GM23338 (cell line): ENCODE measurements around the gene L3MBTL1. TPM values are rescaled to one million over a fixed set of nuclear protein-coding genes. Genes with fewer than 3 reads are reported as not detected.

Source experiments
- ATAC-seq: fragments of 200-7000 bp; cut with Tn5 transposase; 3 replicates; pipeline ENCODE4 v1.9.1; 2020
- DNase-seq: peaks from one replicate; pipeline ENCODE4 v3.0.0-alpha.2; 2015; ENCODE audit warnings: low spot score
- H2AFZ ChIP-seq: fragments of 200-600 bp; sonication (generic); 2 replicates; pipeline ENCODE4 v1.8.0; 2016; ENCODE audit warnings: antibody characterized with exemption, mild to moderate bottlenecking, moderate library complexity
- H3F3A ChIP-seq: fragments of 200-600 bp; sonication (generic); replicated peaks from 2 replicates; pipeline ENCODE4 v1.8.0; 2017; ENCODE audit warnings: antibody characterized with exemption, mixed run types, low read depth
- H3K27ac ChIP-seq: fragments of 200-600 bp; sonication (generic); 2 replicates; pipeline ENCODE4 v1.6.1; 2016; ENCODE audit warnings: low read depth
- H3K27me3 ChIP-seq: fragments of 200-600 bp; sonication (generic); 2 replicates; pipeline ENCODE4 v1.8.0; 2016; ENCODE audit warnings: mild to moderate bottlenecking, mixed run types, moderate library complexity; ENCODE audit not compliant: insufficient read depth
- H3K36me3 ChIP-seq: fragments of 200-600 bp; sonication (generic); 2 replicates; pipeline ENCODE4 v1.8.0; 2016; ENCODE audit warnings: mild to moderate bottlenecking; ENCODE audit not compliant: insufficient read depth
- H3K4me1 ChIP-seq: fragments of 200-600 bp; sonication (generic); 2 replicates; pipeline ENCODE4 v1.8.0; 2016; ENCODE audit warnings: mild to moderate bottlenecking, moderate library complexity; ENCODE audit not compliant: insufficient read depth
- H3K4me2 ChIP-seq: fragments of 200-600 bp; sonication (generic); 2 replicates; pipeline ENCODE4 v1.7.1; 2017; ENCODE audit warnings: mixed run types
- H3K4me3 ChIP-seq: fragments of 200-600 bp; sonication (generic); 2 replicates; pipeline ENCODE4 v1.6.1; 2016; ENCODE audit warnings: mixed run types
- H3K79me2 ChIP-seq: fragments of 200-600 bp; sonication (generic); replicated peaks from 2 replicates; pipeline ENCODE4 v1.8.0; 2017; ENCODE audit warnings: mild to moderate bottlenecking; ENCODE audit not compliant: insufficient read depth
- H3K9me2 ChIP-seq: fragments of 200-600 bp; sonication (generic); 2 replicates; pipeline ENCODE4 v1.8.0; 2017; ENCODE audit not compliant: insufficient read depth
- H4K20me1 ChIP-seq: fragments of 200-600 bp; sonication (generic); replicated peaks from 2 replicates; pipeline ENCODE4 v1.8.0; 2017; ENCODE audit warnings: mild to moderate bottlenecking; ENCODE audit not compliant: insufficient read depth
- H3K27ac Mint-ChIP-seq: 2 replicates; pipeline ENCODE4 v1.8.0; 2020; ENCODE audit warnings: inconsistent platforms, mild to moderate bottlenecking, moderate library complexity, mixed read lengths
- H3K27me3 Mint-ChIP-seq: 3 replicates; pipeline ENCODE4 v1.8.0; 2022; ENCODE audit warnings: low read depth, mild to moderate bottlenecking, moderate library complexity, mixed read lengths, inconsistent platforms; ENCODE audit not compliant: insufficient read depth, poor library complexity
- H3K36me3 Mint-ChIP-seq: 3 replicates; pipeline ENCODE4 v1.8.0; 2021; ENCODE audit warnings: low read depth, mild to moderate bottlenecking, inconsistent platforms, moderate library complexity, mixed read lengths
- H3K4me1 Mint-ChIP-seq: 3 replicates; pipeline ENCODE4 v1.8.0; 2020; ENCODE audit warnings: mild to moderate bottlenecking, inconsistent platforms, mixed read lengths
- H3K4me3 Mint-ChIP-seq: 3 replicates; pipeline ENCODE4 v1.8.0; 2021; ENCODE audit warnings: moderate library complexity, mild to moderate bottlenecking, inconsistent platforms, mixed read lengths
- H3K9me3 Mint-ChIP-seq: 3 replicates; pipeline ENCODE4 v1.8.0; 2020; ENCODE audit warnings: moderate library complexity, mild to moderate bottlenecking, inconsistent platforms, mixed read lengths
- CREB1 ChIP-seq: fragments of 250-450 bp; sonication (Bioruptor Pico); IDR thresholded peaks from 2 replicates; pipeline ENCODE4 v1.5.0; 2020; ENCODE audit warnings: low read depth, mild to moderate bottlenecking, moderate library complexity
- CTCF ChIP-seq, 2 experiments: fragments of 200-600 bp in 1 of 2; sonication (generic) in 1 of 2; conservative IDR thresholded peaks; 2 replicates each; pipeline versions ENCODE4 v1.5.1 to v1.6.1; 2016 to 2017; ENCODE audit warnings: antibody characterized with exemption in 2 of 2, low read depth in 2 of 2, mild to moderate bottlenecking in 2 of 2, moderate library complexity in 1 of 2
- ETS1 ChIP-seq: IDR thresholded peaks from 2 replicates; pipeline ENCODE4 v1.6.1; 2016; ENCODE audit warnings: antibody characterized with exemption
- EZH2 ChIP-seq: fragments of 200-600 bp; sonication (generic); IDR thresholded peaks from one replicate; pipeline ENCODE4 v1.8.0; 2017; ENCODE audit warnings: antibody characterized with exemption, mild to moderate bottlenecking, low read depth; ENCODE audit not compliant: unreplicated experiment
- JUNB ChIP-seq: IDR thresholded peaks from one replicate; pipeline ENCODE4 v1.6.1; 2016; ENCODE audit warnings: antibody characterized with exemption; ENCODE audit not compliant: unreplicated experiment
- NANOG ChIP-seq: IDR thresholded peaks from 2 replicates; pipeline ENCODE4 v1.6.1; 2016; ENCODE audit warnings: antibody characterized with exemption, borderline replicate concordance
- REST ChIP-seq: IDR thresholded peaks from one replicate; pipeline ENCODE4 v1.6.1; 2018; ENCODE audit warnings: antibody characterized with exemption; ENCODE audit not compliant: unreplicated experiment
- STAT1 ChIP-seq: IDR thresholded peaks from one replicate; pipeline ENCODE4 v1.6.1; 2016; ENCODE audit warnings: antibody characterized with exemption; ENCODE audit not compliant: unreplicated experiment
- ZNF114 ChIP-seq: fragments of 250-450 bp; sonication (Bioruptor Pico); IDR thresholded peaks from 2 replicates; pipeline ENCODE4 v1.5.0; 2020; ENCODE audit warnings: mild to moderate bottlenecking, moderate library complexity
- ZNF331 ChIP-seq: fragments of 250-450 bp; sonication (Bioruptor Pico); IDR thresholded peaks from 2 replicates; pipeline ENCODE4 v1.5.0; 2020; ENCODE audit warnings: low read depth, mild to moderate bottlenecking, moderate library complexity
- polyA plus RNA-seq: library from polyadenylated mRNA; unstranded; fragments of >200 nt; fragmentation: Nextera tagmentation; extraction: Ambion mirVana; gene quantifications from 2 replicates; pipeline ENCODE4 v1.2.1, GENCODE V29; 2016
- total RNA-seq: library from RNA; depleted of rRNA; stranded (reverse); fragments of >200 nt; shearing (Covaris generic); gene quantifications from 2 replicates; pipeline ENCODE4 v1.2.3, GENCODE V29; 2014
- TF ChIP-seq, protein P1 (sequence below): fragments of 250-450 bp; sonication (Bioruptor Pico); IDR thresholded peaks from 2 replicates; pipeline ENCODE4 v1.5.0; 2020; ENCODE audit warnings: mild to moderate bottlenecking, moderate library complexity

Gene L3MBTL1
- total and polyA plus RNA-seq, 2 experiments from 2014 or later, result 6.5 to 33.6 TPM

DNA sequence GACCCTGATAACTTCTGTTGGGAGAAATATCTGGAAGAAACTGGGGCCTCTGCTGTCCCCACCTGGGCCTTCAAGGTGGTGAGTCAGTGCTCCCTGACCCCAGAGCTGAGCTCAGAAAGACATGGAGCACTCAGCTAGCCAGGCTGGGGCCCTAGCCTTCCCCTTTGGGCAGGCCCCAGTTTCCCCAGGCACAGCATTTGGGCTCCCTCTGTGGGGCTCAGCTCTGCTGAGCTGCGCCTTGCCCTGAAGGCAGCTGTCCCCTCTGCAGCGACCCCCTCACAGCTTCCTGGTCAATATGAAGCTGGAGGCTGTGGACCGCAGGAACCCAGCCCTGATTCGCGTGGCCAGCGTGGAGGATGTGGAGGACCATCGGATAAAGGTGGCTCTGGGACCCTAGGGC, 26.5 kb downstream of the L3MBTL1 start:
- Histone ChIP-seq H3K4me3 (no peak overlapping the region), H4K20me1 (no peaks in the 10 kb centered on the region), H3F3A (no peaks in the 10 kb centered on the region), H3K27ac (no peak overlapping the region), H3K4me1 (no peaks in the 10 kb centered on the region), H3K27me3 (no peaks in the 10 kb centered on the region), H2AFZ (no peak overlapping the region), H3K36me3 (no peaks in the 10 kb centered on the region), H3K79me2 (no peaks in the 10 kb centered on the region), H3K9me2 (no peaks in the 10 kb centered on the region), H3K4me2 (no peak overlapping the region)
- Mint-ChIP-seq H3K27me3 (peaks cover 9% of the 10 kb centered on the region), H3K9me3 (no peaks in the 10 kb centered on the region; the same call in 1 of the 3 replicates), H3K36me3 (peaks cover 9% of the 10 kb centered on the region; the same call in 1 of the 3 replicates), H3K27ac (no peak overlapping the region), H3K4me3 (no peak overlapping the region), H3K4me1 (no peaks in the 10 kb centered on the region)
- DNase-seq, result no peak
- no peak for ATAC-seq
- TF ChIP-seq ETS1 (no peak), CREB1 (no peak), JUNB (no peak), CTCF (conservative IDR thresholded peaks at IDR 0.05; ENCODE audit: low read depth in 2 of 2) (no peak), EZH2 (no peak), REST (no peak), NANOG (no peak), STAT1 (no peak), ZNF114 (CRISPR knock-in tag) (no peak), ZNF331 (CRISPR knock-in tag) (no peak)
- TF ChIP-seq, protein P1, sequence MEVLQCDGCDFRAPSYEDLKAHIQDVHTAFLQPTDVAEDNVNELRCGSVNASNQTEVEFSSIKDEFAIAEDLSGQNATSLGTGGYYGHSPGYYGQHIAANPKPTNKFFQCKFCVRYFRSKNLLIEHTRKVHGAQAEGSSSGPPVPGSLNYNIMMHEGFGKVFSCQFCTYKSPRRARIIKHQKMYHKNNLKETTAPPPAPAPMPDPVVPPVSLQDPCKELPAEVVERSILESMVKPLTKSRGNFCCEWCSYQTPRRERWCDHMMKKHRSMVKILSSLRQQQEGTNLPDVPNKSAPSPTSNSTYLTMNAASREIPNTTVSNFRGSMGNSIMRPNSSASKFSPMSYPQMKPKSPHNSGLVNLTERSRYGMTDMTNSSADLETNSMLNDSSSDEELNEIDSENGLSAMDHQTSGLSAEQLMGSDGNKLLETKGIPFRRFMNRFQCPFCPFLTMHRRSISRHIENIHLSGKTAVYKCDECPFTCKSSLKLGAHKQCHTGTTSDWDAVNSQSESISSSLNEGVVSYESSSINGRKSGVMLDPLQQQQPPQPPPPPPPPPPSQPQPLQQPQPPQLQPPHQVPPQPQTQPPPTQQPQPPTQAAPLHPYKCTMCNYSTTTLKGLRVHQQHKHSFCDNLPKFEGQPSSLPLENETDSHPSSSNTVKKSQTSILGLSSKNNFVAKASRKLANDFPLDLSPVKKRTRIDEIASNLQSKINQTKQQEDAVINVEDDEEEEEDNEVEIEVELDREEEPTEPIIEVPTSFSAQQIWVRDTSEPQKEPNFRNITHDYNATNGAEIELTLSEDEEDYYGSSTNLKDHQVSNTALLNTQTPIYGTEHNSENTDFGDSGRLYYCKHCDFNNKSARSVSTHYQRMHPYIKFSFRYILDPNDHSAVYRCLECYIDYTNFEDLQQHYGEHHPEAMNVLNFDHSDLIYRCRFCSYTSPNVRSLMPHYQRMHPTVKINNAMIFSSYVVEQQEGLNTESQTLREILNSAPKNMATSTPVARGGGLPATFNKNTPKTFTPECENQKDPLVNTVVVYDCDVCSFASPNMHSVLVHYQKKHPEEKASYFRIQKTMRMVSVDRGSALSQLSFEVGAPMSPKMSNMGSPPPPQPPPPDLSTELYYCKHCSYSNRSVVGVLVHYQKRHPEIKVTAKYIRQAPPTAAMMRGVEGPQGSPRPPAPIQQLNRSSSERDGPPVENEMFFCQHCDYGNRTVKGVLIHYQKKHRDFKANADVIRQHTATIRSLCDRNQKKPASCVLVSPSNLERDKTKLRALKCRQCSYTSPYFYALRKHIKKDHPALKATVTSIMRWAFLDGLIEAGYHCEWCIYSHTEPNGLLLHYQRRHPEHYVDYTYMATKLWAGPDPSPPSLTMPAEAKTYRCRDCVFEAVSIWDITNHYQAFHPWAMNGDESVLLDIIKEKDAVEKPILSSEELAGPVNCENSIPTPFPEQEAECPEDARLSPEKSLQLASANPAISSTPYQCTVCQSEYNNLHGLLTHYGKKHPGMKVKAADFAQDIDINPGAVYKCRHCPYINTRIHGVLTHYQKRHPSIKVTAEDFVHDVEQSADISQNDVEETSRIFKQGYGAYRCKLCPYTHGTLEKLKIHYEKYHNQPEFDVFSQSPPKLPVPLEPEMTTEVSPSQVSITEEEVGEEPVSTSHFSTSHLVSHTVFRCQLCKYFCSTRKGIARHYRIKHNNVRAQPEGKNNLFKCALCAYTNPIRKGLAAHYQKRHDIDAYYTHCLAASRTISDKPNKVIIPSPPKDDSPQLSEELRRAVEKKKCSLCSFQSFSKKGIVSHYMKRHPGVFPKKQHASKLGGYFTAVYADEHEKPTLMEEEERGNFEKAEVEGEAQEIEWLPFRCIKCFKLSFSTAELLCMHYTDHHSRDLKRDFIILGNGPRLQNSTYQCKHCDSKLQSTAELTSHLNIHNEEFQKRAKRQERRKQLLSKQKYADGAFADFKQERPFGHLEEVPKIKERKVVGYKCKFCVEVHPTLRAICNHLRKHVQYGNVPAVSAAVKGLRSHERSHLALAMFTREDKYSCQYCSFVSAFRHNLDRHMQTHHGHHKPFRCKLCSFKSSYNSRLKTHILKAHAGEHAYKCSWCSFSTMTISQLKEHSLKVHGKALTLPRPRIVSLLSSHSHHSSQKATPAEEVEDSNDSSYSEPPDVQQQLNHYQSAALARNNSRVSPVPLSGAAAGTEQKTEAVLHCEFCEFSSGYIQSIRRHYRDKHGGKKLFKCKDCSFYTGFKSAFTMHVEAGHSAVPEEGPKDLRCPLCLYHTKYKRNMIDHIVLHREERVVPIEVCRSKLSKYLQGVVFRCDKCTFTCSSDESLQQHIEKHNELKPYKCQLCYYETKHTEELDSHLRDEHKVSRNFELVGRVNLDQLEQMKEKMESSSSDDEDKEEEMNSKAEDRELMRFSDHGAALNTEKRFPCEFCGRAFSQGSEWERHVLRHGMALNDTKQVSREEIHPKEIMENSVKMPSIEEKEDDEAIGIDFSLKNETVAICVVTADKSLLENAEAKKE (CRISPR knock-in tag), result no peak
